Measurements from ENCODE around the gene KLHL25. TPM values are rescaled to one million over a fixed set of nuclear protein-coding genes. Genes with fewer than 3 reads are reported as not detected.

KLHL25 gene
- total RNA-seq, 2 experiments from 2014 or later = 4.3 to 4.4 TPM

GRCh38 chr15:85741662-85742061 lies 53.1 kb downstream of the KLHL25 start:
- no peak overlapping the region for H3K27ac Mint-ChIP-seq
- no peak overlapping the region for H3K4me3 Mint-ChIP-seq
- H3K4me1 Mint-ChIP-seq = no peaks in the 10 kb centered on the region
- no peak for DNase-seq
- H3K27me3 Mint-ChIP-seq = no peaks in the 10 kb centered on the region
- no peaks in the 10 kb centered on the region for H3K9me3 Mint-ChIP-seq
- CTCF ChIA-PET = interaction anchor here (1.4 kb wide), 1 partner anchor 100 kb away, joined by 4 read pairs; no protein-coding TSS in a partner anchor
- peaks cover 70% of the 10 kb centered on the region for H3K36me3 Mint-ChIP-seq (ENCODE audit: low read depth)
- POLR2A ChIA-PET = interaction anchor here (1.6 kb wide), 1 partner anchor 53 kb away, joined by 4 read pairs; the partner anchor contains the start of gene KLHL25

DNA sequence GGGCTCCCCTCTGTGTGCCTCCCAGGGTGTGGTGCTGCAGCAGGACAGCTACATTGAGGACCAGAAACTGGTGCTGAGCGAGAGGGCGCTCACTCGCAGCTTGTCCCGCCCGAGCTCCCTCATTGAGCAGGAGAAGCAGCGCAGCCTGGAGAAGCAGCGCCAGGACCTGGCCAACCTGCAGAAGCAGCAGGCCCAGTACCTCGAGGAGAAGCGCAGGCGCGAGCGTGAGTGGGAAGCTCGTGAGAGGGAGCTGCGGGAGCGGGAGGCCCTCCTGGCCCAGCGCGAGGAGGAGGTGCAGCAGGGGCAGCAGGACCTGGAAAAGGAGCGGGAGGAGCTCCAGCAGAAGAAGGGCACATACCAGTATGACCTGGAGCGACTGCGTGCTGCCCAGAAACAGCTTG lies 53.7 kb downstream of the KLHL25 start:
- Mint-ChIP-seq H3K4me3 (no peak overlapping the region), H3K4me1 (no peaks in the 10 kb centered on the region), H3K27ac (no peak overlapping the region), H3K36me3 (ENCODE audit: low read depth) (peaks cover 70% of the 10 kb centered on the region), H3K27me3 (no peaks in the 10 kb centered on the region), H3K9me3 (no peaks in the 10 kb centered on the region)
- no peak for DNase-seq
- CTCF ChIA-PET = interaction anchor here (0.7 kb wide), 1 partner anchor 11 kb away, joined by 3 read pairs; no protein-coding TSS in a partner anchor
- POLR2A ChIA-PET = no interaction called here

- no peak for DNase-seq
- H3K9me3 Mint-ChIP-seq = peaks cover 12% of the 10 kb centered on the region
- no peaks in the 10 kb centered on the region for H3K4me1 Mint-ChIP-seq
- peaks cover 67% of the 10 kb centered on the region for H3K36me3 Mint-ChIP-seq (ENCODE audit: low read depth)
- no peak overlapping the region for H3K4me3 Mint-ChIP-seq
- CTCF ChIA-PET = interaction anchor here (0.6 to 1.9 kb wide), 2 partner anchors 9 to 145 kb away, joined by 5 to 8 read pairs; no protein-coding TSS in a partner anchor
- POLR2A ChIA-PET = no interaction called here
- H3K27ac Mint-ChIP-seq = no peak overlapping the region
- H3K27me3 Mint-ChIP-seq = no peaks in the 10 kb centered on the region
These were observed 57.7 kb downstream of the KLHL25 start for GRCh38 chr15:85737061-85737460.

- DNase-seq = no peak
- peaks cover 10% of the 10 kb centered on the region for H3K4me1 Mint-ChIP-seq
- H3K27me3 Mint-ChIP-seq = no peaks in the 10 kb centered on the region
- ChIA-PET POLR2A (interaction anchor here (1.2 kb wide), 1 partner anchor 43 kb away, joined by 3 read pairs; no protein-coding TSS in a partner anchor), CTCF (interaction anchor here (0.8 kb wide), 1 partner anchor 9 kb away, joined by 3 read pairs; no protein-coding TSS in a partner anchor)
- no peak overlapping the region for H3K27ac Mint-ChIP-seq
- no peak overlapping the region for H3K4me3 Mint-ChIP-seq
- H3K9me3 Mint-ChIP-seq = peaks cover 12% of the 10 kb centered on the region
- H3K36me3 Mint-ChIP-seq (ENCODE audit: low read depth) = peaks cover 75% of the 10 kb centered on the region
These were observed 61.3 kb downstream of the KLHL25 start for GRCh38 chr15:85733416-85733815.

GRCh38 chr15:85730001-85730820 lies 64.5 kb downstream of the KLHL25 start:
- H3K36me3 Mint-ChIP-seq (ENCODE audit: low read depth) = peaks cover 81% of the 10 kb centered on the region
- CTCF ChIA-PET = interaction anchor here (0.8 to 1.4 kb wide), 14 partner anchors 9 to 411 kb away, joined by 3 to 19 read pairs (median 4); no protein-coding TSS in a partner anchor
- peak overlapping the region; percentile 66 for H3K27ac Mint-ChIP-seq
- no peak overlapping the region for H3K4me3 Mint-ChIP-seq
- H3K27me3 Mint-ChIP-seq = no peaks in the 10 kb centered on the region
- peak; percentile 44 for DNase-seq
- peaks cover 12% of the 10 kb centered on the region for H3K9me3 Mint-ChIP-seq
- H3K4me1 Mint-ChIP-seq = peaks cover 10% of the 10 kb centered on the region
- POLR2A ChIA-PET = no interaction called here

DNA sequence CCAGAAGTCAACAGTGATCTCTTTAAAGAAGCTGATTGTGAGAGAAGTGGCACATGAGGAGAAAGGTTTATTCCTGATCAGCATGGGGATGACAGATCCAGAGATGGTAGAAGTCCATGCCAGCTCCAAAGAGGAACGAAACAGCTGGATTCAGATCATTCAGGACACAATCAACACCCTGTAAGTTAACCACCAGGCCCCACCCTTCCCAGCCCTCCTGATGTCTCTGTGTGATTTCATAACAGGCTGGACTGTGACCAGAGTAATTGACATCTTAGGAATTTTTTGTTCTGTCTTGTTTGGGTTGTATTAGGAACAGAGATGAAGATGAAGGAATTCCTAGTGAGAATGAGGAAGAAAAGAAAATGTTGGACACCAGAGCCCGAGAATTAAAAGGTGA lies 67.7 kb downstream of the KLHL25 start:
- Mint-ChIP-seq H3K9me3 (no peaks in the 10 kb centered on the region), H3K27me3 (no peaks in the 10 kb centered on the region), H3K4me3 (no peak overlapping the region), H3K36me3 (ENCODE audit: low read depth) (peaks cover 83% of the 10 kb centered on the region), H3K27ac (no peak overlapping the region), H3K4me1 (peaks cover 30% of the 10 kb centered on the region)
- DNase-seq = no peak
- ChIA-PET CTCF (interaction anchor here (2.1 kb wide), 1 partner anchor 11 kb away, joined by 5 read pairs; no protein-coding TSS in a partner anchor), POLR2A (no interaction called here)

DNA sequence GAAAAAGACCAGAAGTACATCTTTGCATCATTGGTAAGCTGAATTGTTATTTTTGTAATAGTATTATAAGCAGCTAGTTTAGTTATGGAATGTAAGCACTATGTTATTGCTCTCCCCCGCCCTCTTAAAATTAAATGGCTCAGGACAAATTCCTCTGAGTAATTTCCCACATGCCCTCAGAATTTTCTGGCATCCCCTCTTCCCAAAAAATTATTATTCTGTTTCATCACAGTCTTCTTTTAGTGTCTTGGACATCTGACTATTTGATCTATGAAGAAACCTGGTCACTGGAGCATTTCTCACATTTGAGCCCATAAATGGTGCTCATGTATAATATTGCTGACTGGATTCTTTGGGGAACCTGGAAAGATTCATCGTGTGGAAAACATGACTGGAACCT lies 68.3 kb downstream of the KLHL25 start:
- H3K27me3 Mint-ChIP-seq = no peaks in the 10 kb centered on the region
- ChIA-PET CTCF (no interaction called here), POLR2A (no interaction called here)
- no peak overlapping the region for H3K27ac Mint-ChIP-seq
- H3K9me3 Mint-ChIP-seq = no peaks in the 10 kb centered on the region
- H3K4me1 Mint-ChIP-seq = peaks cover 30% of the 10 kb centered on the region
- DNase-seq = no peak
- H3K36me3 Mint-ChIP-seq (ENCODE audit: low read depth) = peaks cover 85% of the 10 kb centered on the region
- no peak overlapping the region for H3K4me3 Mint-ChIP-seq

- ChIA-PET CTCF (interaction anchor here (1.2 kb wide), 1 partner anchor 115 kb away, joined by 3 read pairs; no protein-coding TSS in a partner anchor), POLR2A (no interaction called here)
- peaks cover 30% of the 10 kb centered on the region for H3K4me1 Mint-ChIP-seq
- H3K9me3 Mint-ChIP-seq = no peaks in the 10 kb centered on the region
- H3K27me3 Mint-ChIP-seq = no peaks in the 10 kb centered on the region
- H3K36me3 Mint-ChIP-seq (ENCODE audit: low read depth) = peaks cover 84% of the 10 kb centered on the region
- H3K4me3 Mint-ChIP-seq = no peak overlapping the region
- no peak for DNase-seq
- H3K27ac Mint-ChIP-seq = no peak overlapping the region
These were observed 69.2 kb downstream of the KLHL25 start for GRCh38 chr15:85725564-85725963.

GRCh38 chr15:85725019-85725418 lies 69.7 kb downstream of the KLHL25 start:
- CTCF ChIA-PET = interaction anchor here (1.2 to 1.5 kb wide), 2 partner anchors 116 to 429 kb away, joined by 3 to 5 read pairs; no protein-coding TSS in a partner anchor
- H3K27me3 Mint-ChIP-seq = no peaks in the 10 kb centered on the region
- DNase-seq = no peak
- no peaks in the 10 kb centered on the region for H3K9me3 Mint-ChIP-seq
- H3K27ac Mint-ChIP-seq = no peak overlapping the region
- peaks cover 24% of the 10 kb centered on the region for H3K4me1 Mint-ChIP-seq
- H3K4me3 Mint-ChIP-seq = no peak overlapping the region
- H3K36me3 Mint-ChIP-seq (ENCODE audit: low read depth) = peaks cover 83% of the 10 kb centered on the region
- POLR2A ChIA-PET = interaction anchor here (1.6 to 1.7 kb wide), 2 partner anchors 18 to 69 kb away, joined by 6 to 8 read pairs; partner anchors contain the start of gene KLHL25

GRCh38 chr15:85723960-85724945 lies 70.5 kb downstream of the KLHL25 start:
- H3K4me3 Mint-ChIP-seq = peak overlapping the region; percentile 6
- DNase-seq = no peak
- H3K27me3 Mint-ChIP-seq = no peaks in the 10 kb centered on the region
- peaks cover 20% of the 10 kb centered on the region for H3K4me1 Mint-ChIP-seq
- peaks cover 80% of the 10 kb centered on the region for H3K36me3 Mint-ChIP-seq (ENCODE audit: low read depth)
- H3K27ac Mint-ChIP-seq = peak overlapping the region; percentile 75
- H3K9me3 Mint-ChIP-seq = no peaks in the 10 kb centered on the region
- ChIA-PET POLR2A (interaction anchor here (0.6 to 1.7 kb wide), 6 partner anchors 8 to 70 kb away, joined by 3 to 8 read pairs (median 4); partner anchors contain the start of gene KLHL25), CTCF (interaction anchor here (0.5 to 1.5 kb wide), 3 partner anchors 37 to 433 kb away, joined by 3 to 5 read pairs (median 4); no protein-coding TSS in a partner anchor)

DNA sequence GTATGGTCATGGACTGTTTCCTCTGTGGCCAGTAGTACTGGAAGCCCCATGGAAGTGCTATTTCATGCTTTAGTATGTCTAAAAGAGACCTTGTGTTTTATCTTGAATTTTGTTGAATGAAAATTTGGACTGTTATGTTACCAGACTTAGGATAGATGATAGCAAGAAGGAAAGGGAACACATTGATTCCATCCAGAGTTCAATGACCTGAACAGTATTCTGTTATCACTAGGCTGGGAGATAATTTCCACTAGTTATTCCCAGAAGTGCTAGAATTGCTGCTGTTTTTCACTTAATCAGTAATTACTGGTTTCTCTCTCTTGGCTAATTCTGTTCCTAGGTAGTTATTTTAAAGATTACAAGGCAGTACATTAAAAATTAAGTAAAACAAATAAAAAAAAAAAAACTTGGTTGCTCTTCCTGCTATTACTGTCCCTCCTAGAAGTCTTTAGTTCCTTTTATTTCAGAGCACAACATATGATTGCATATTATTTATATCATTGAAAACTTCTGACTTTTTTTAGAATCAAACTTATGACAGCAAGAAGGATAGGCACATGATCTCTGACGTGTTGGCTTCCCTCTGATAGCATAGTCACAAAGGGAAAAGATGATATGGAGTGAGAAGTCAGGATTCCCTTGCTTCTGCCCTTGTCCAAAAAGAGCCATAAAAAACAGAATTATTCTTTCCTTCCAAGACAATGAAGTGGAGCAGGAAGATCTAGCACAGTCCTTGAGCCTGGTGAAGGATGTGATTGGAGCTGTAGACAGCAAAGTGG lies 72.2 kb downstream of the KLHL25 start:
- no peak for DNase-seq
- peaks cover 26% of the 10 kb centered on the region for H3K4me1 Mint-ChIP-seq
- H3K27me3 Mint-ChIP-seq = no peaks in the 10 kb centered on the region
- ChIA-PET CTCF (no interaction called here), POLR2A (no interaction called here)
- H3K4me3 Mint-ChIP-seq = no peak overlapping the region
- H3K36me3 Mint-ChIP-seq (ENCODE audit: low read depth) = peaks cover 81% of the 10 kb centered on the region
- no peaks in the 10 kb centered on the region for H3K9me3 Mint-ChIP-seq
- peak overlapping the region; percentile 16 for H3K27ac Mint-ChIP-seq

- Mint-ChIP-seq H3K27me3 (no peaks in the 10 kb centered on the region), H3K27ac (no peak overlapping the region), H3K36me3 (ENCODE audit: low read depth) (peaks cover 87% of the 10 kb centered on the region), H3K4me1 (peaks cover 23% of the 10 kb centered on the region), H3K9me3 (no peaks in the 10 kb centered on the region), H3K4me3 (no peak overlapping the region)
- CTCF ChIA-PET = interaction anchor here (1.3 kb wide), 1 partner anchor 422 kb away, joined by 3 read pairs; no protein-coding TSS in a partner anchor
- no peak for DNase-seq
- POLR2A ChIA-PET = interaction anchor here (1.0 kb wide), 1 partner anchor 12 kb away, joined by 3 read pairs; no protein-coding TSS in a partner anchor
These were observed 75.7 kb downstream of the KLHL25 start for GRCh38 chr15:85718981-85719380.
